Activated CD8-positive, alpha-beta T cell treated with anti-CD3 and anti-CD28 coated beads, Interleukin-2, amount 10 ng/mL, durations not matched to agents 7 days and 5 days (primary cell): ENCODE data around the gene GRM7. TPM values are rescaled to one million over a fixed set of nuclear protein-coding genes. Genes with fewer than 3 reads are reported as not detected.

ENCODE experiments used
- ATAC-seq: fragments of 150-1000 bp; cut with Tn5 transposase; one replicate; pipeline ENCODE4 v1.10.0; 2021; ENCODE audit warnings: moderate library complexity
- CTCF ChIA-PET: fragments of 350-600 bp; sonication (Branson Sonifier 250); formaldehyde crosslinking; loops from one replicate; lab custom pipeline; 2021; ENCODE audit warnings: antibody characterized with exemption; lab: Charles Lee
- POLR2A ChIA-PET: fragments of 350-600 bp; sonication (Branson Sonifier 250); formaldehyde crosslinking; loops from one replicate; lab custom pipeline; 2021; ENCODE audit warnings: antibody characterized with exemption; lab: Charles Lee
- DNase-seq: peaks from one replicate; pipeline ENCODE4 v3.0.0-alpha.2; 2020
- H3K27ac Mint-ChIP-seq: one replicate; pipeline ENCODE4 v1.8.0; 2021; ENCODE audit warnings: mild to moderate bottlenecking, mixed read lengths
- H3K27me3 Mint-ChIP-seq: one replicate; pipeline ENCODE4 v1.8.0; 2021; ENCODE audit warnings: low read depth, mixed read lengths
- H3K36me3 Mint-ChIP-seq: one replicate; pipeline ENCODE4 v1.8.0; 2021; ENCODE audit warnings: low read depth, mixed read lengths
- H3K4me1 Mint-ChIP-seq: one replicate; pipeline ENCODE4 v1.8.0; 2021; ENCODE audit warnings: low read depth, mixed read lengths
- H3K4me3 Mint-ChIP-seq: one replicate; pipeline ENCODE4 v1.8.0; 2021; ENCODE audit warnings: mild to moderate bottlenecking, mixed read lengths
- H3K9me3 Mint-ChIP-seq: one replicate; pipeline ENCODE4 v1.8.0; 2022; ENCODE audit warnings: mixed read lengths; ENCODE audit not compliant: insufficient read depth
- total RNA-seq, 2 experiments: library from RNA; stranded (reverse); gene quantifications; one replicate each; pipeline ENCODE4 v1.2.3, GENCODE V29; 2021

GRM7 gene
- total RNA-seq, 2 experiments from 2014 or later: not detected

DNA sequence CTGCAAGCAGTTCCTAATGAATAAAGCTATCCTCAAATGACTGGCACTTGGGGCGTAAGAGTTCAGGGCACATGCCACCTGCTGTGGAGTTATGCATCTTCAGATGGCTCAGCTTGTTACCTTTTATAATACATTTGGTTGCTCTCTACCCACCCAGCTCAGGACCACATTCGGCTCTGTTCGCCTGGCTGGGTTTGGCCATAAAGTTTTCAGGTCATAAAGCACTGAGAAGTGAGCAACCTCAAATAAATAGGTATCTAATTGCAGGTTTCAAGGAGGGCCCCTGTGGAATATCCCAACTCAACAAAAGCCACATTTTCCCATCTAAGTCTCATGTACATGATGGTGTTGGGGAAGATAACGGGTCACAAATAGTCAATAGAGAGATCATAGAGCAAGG lies 727.3 kb downstream of the GRM7 start:
- no peak overlapping the region for H3K4me3 Mint-ChIP-seq
- no peaks in the 10 kb centered on the region for H3K4me1 Mint-ChIP-seq
- ChIA-PET POLR2A (no interaction called here), CTCF (no interaction called here)
- ATAC-seq (no peak), DNase-seq (no peak)
- no peak overlapping the region for H3K27ac Mint-ChIP-seq
- no peaks in the 10 kb centered on the region for H3K27me3 Mint-ChIP-seq
- no peaks in the 10 kb centered on the region for H3K9me3 Mint-ChIP-seq
- H3K36me3 Mint-ChIP-seq: no peaks in the 10 kb centered on the region

DNA sequence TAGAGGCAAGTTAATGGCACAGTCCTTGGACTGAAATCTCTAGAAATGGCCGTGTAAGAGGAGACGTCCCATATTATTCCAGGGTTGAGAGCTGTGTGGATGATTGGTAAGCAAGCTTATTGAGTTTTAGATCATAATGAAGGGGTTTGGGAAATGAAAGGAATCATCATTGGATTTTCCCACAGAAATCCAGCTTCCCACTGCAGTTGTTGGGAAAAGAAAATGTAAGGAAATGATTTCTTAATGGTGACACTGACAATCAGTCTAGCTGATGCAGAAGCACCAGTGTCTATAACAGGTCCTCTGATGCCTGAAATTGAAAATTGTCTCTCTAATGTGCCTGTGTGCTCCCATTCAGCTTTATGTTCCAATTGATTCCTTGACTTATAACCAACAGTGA lies 728.6 kb downstream of the GRM7 start:
- Mint-ChIP-seq H3K4me3 (no peak overlapping the region), H3K4me1 (no peaks in the 10 kb centered on the region)
- POLR2A ChIA-PET: no interaction called here

GRCh38 chr3:7602297-7602696 lies 741.4 kb downstream of the GRM7 start:
- no peaks in the 10 kb centered on the region for H3K36me3 Mint-ChIP-seq
- DNase-seq (no peak), ATAC-seq (no peak)
- no peak overlapping the region for H3K27ac Mint-ChIP-seq
- POLR2A ChIA-PET: no interaction called here
- CTCF ChIA-PET: no interaction called here
- H3K4me1 Mint-ChIP-seq: no peaks in the 10 kb centered on the region
- H3K27me3 Mint-ChIP-seq: no peaks in the 10 kb centered on the region
- no peak overlapping the region for H3K4me3 Mint-ChIP-seq
- no peaks in the 10 kb centered on the region for H3K9me3 Mint-ChIP-seq

More for the DNA sequence above, 728.6 kb downstream of the GRM7 start:
- CTCF ChIA-PET: no interaction called here
- Mint-ChIP-seq H3K9me3 (no peaks in the 10 kb centered on the region), H3K27me3 (no peaks in the 10 kb centered on the region), H3K36me3 (no peaks in the 10 kb centered on the region), H3K27ac (no peak overlapping the region)
- no peak for DNase-seq
- no peak for ATAC-seq

DNA sequence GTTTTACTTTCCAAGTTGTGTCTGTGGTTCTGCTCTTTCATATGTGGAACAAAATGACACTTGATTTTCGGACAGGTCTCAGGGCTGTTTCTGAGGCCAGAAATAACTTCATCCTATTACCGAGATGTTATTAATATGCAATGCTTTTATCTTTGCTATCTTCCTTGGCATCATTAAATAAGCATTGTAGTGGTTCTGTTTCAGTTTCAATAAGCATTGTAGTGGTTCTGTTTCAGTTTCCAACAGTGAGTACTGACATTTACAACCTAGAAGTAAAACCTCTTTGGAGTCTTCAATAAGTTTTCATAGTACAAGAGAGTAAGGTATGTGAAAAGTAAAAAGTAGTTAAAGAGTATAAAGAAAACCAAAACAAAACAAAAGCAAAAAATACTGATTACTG lies 746.2 kb downstream of the GRM7 start:
- Mint-ChIP-seq H3K4me1 (no peaks in the 10 kb centered on the region), H3K27me3 (no peaks in the 10 kb centered on the region), H3K27ac (no peak overlapping the region), H3K4me3 (no peak overlapping the region), H3K36me3 (no peaks in the 10 kb centered on the region), H3K9me3 (no peaks in the 10 kb centered on the region)
- CTCF ChIA-PET: no interaction called here
- POLR2A ChIA-PET: no interaction called here
- ATAC-seq (no peak), DNase-seq (no peak)

DNA sequence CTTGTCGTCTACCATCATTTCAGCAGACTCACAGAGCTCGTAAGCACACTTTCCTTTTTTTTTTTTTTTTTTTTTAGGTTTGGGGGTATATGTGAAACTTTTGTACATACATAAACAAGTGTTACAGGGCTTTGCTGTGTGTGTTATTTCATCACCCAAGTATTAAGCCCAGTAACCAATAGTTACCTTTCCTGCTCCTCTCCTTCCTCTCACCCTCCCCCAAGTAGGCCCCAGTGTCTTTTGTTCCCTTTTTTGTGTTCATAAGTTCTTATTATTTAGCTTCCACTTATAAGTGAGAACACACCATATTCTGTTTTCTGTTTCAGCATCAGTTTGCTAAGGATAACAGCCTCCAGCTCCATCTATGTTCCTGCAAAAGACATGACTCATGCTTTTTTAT lies 746.8 kb downstream of the GRM7 start:
- Mint-ChIP-seq H3K36me3 (no peaks in the 10 kb centered on the region), H3K4me1 (no peaks in the 10 kb centered on the region), H3K27me3 (no peaks in the 10 kb centered on the region), H3K4me3 (no peak overlapping the region), H3K27ac (no peak overlapping the region), H3K9me3 (no peaks in the 10 kb centered on the region)
- ATAC-seq (no peak), DNase-seq (no peak)
- ChIA-PET POLR2A (no interaction called here), CTCF (no interaction called here)

DNA sequence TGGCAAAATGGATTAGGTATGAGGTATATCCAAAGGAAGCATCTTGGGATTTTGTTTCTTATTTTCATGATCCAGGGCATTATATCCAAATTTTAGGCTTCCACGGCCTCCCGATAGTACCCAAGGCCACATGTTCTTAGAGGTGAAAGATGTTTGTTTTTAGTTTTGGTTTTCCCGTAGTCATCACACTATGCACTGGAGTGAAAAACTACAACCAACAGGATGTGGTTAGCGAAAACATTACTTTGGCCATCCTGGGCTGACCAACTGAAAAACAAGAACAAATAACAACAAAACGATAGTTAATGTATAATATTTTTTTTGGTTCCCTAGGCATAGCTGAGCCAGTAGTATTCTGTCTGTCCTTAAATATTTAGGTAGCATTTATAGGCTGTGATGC lies 749.7 kb downstream of the GRM7 start:
- H3K9me3 Mint-ChIP-seq: no peaks in the 10 kb centered on the region

DNA sequence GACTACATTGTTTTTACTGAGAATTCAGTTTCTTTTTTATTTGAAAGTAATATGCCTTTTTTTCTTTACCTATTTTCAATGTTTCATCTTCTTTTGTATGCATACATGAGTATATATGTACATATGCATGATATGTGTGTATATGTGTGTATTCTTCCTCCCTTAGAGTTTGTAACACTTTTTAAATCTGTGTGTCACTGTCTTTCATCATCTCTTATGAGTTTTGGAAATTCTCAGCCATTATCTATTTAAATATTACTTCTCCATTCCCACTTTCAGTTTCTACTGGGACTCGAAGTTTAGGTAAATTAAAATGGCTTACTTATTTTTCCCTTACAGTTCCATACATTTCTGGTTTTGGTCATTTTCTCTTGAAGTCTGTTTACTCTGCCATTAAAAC lies 754.1 kb downstream of the GRM7 start:
- CTCF ChIA-PET: no interaction called here
- H3K4me3 Mint-ChIP-seq: no peak overlapping the region
- no peaks in the 10 kb centered on the region for H3K27me3 Mint-ChIP-seq

More for the DNA sequence above, 749.7 kb downstream of the GRM7 start:
- H3K4me1 Mint-ChIP-seq: no peaks in the 10 kb centered on the region
- ChIA-PET POLR2A (no interaction called here), CTCF (no interaction called here)
- DNase-seq (no peak), ATAC-seq (no peak)
- no peak overlapping the region for H3K27ac Mint-ChIP-seq
- H3K27me3 Mint-ChIP-seq: no peaks in the 10 kb centered on the region
- no peak overlapping the region for H3K4me3 Mint-ChIP-seq
- H3K36me3 Mint-ChIP-seq: no peaks in the 10 kb centered on the region

GRCh38 chr3:7618606-7619005 lies 757.7 kb downstream of the GRM7 start:
- ChIA-PET CTCF (no interaction called here), POLR2A (no interaction called here)
- no peaks in the 10 kb centered on the region for H3K27me3 Mint-ChIP-seq
- no peaks in the 10 kb centered on the region for H3K4me1 Mint-ChIP-seq
- no peaks in the 10 kb centered on the region for H3K36me3 Mint-ChIP-seq
- H3K27ac Mint-ChIP-seq: no peak overlapping the region
- ATAC-seq (no peak), DNase-seq (no peak)
- no peak overlapping the region for H3K4me3 Mint-ChIP-seq
- H3K9me3 Mint-ChIP-seq: no peaks in the 10 kb centered on the region

More for the DNA sequence above, 754.1 kb downstream of the GRM7 start:
- POLR2A ChIA-PET: no interaction called here
- no peak for DNase-seq
- Mint-ChIP-seq H3K36me3 (no peaks in the 10 kb centered on the region), H3K27ac (no peak overlapping the region), H3K4me1 (no peaks in the 10 kb centered on the region), H3K9me3 (no peaks in the 10 kb centered on the region)
- no peak for ATAC-seq

DNA sequence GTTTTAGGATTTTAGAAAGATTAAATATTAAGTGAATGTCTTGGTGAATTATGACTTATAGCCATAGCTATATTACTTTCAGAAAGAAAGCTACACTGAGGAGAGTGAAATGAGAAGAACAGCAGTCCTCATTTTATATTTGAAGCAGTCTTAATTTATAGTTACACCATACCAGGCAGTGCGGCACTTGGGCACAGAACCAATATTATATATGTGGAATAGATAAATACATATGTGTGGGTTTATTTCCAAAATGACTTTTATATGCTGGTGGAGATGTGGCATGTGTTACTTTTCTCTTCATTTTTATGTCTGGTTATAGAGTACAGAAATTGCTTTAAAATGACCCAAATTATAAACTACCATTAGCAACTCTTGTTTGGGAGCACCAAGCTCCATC lies 759.5 kb downstream of the GRM7 start:
- Mint-ChIP-seq H3K27me3 (no peaks in the 10 kb centered on the region), H3K9me3 (no peaks in the 10 kb centered on the region), H3K4me1 (no peaks in the 10 kb centered on the region), H3K4me3 (no peak overlapping the region), H3K27ac (no peak overlapping the region), H3K36me3 (no peaks in the 10 kb centered on the region)
- DNase-seq (no peak), ATAC-seq (no peak)
- ChIA-PET CTCF (interaction anchor here (1.0 kb wide), 1 partner anchor 12 kb away, joined by 3 read pairs; no protein-coding TSS in a partner anchor), POLR2A (no interaction called here)

GRCh38 chr3:7621046-7621630 lies 760.2 kb downstream of the GRM7 start:
- CTCF ChIA-PET: interaction anchor here (1.0 kb wide), 1 partner anchor 13 kb away, joined by 3 read pairs; no protein-coding TSS in a partner anchor
- DNase-seq (no peak), ATAC-seq (no peak)
- H3K9me3 Mint-ChIP-seq: no peaks in the 10 kb centered on the region
- no peaks in the 10 kb centered on the region for H3K27me3 Mint-ChIP-seq
- no peaks in the 10 kb centered on the region for H3K36me3 Mint-ChIP-seq
- H3K4me1 Mint-ChIP-seq: no peaks in the 10 kb centered on the region
- H3K4me3 Mint-ChIP-seq: no peak overlapping the region
- POLR2A ChIA-PET: no interaction called here
- H3K27ac Mint-ChIP-seq: no peak overlapping the region

DNA sequence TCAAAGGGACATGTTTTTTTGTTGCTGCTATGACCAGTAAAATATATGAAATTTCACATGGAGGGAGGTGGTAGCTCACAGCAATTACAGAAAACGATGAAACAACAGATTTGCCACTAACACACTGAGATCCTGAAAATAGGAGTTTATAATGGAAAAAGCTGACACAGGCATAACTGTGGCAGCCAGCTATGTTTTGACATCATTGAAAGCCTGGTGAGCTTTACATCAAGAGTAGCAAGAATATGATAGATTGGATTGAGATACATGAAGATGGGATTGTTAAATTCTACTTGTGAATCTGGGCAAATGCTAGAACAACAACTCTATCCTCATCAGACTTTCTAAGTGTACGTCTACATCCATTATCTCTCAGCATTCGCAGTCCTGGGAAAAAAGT lies 760.7 kb downstream of the GRM7 start:
- CTCF ChIA-PET: no interaction called here
- H3K4me1 Mint-ChIP-seq: no peaks in the 10 kb centered on the region
- H3K36me3 Mint-ChIP-seq: no peaks in the 10 kb centered on the region
- DNase-seq: no peak
- H3K27me3 Mint-ChIP-seq: no peaks in the 10 kb centered on the region
- H3K27ac Mint-ChIP-seq: no peak overlapping the region
- ATAC-seq: no peak
- H3K9me3 Mint-ChIP-seq: no peaks in the 10 kb centered on the region
- POLR2A ChIA-PET: no interaction called here
- no peak overlapping the region for H3K4me3 Mint-ChIP-seq

GRCh38 chr3:7625021-7625420 lies 764.1 kb downstream of the GRM7 start:
- Mint-ChIP-seq H3K9me3 (no peaks in the 10 kb centered on the region), H3K27ac (no peak overlapping the region), H3K4me3 (no peak overlapping the region), H3K4me1 (no peaks in the 10 kb centered on the region), H3K36me3 (no peaks in the 10 kb centered on the region), H3K27me3 (no peaks in the 10 kb centered on the region)
- CTCF ChIA-PET: no interaction called here
- ATAC-seq: no peak
- no peak for DNase-seq
- POLR2A ChIA-PET: no interaction called here

- no peaks in the 10 kb centered on the region for H3K9me3 Mint-ChIP-seq
- DNase-seq (no peak), ATAC-seq (no peak)
- no peak overlapping the region for H3K27ac Mint-ChIP-seq
- H3K4me1 Mint-ChIP-seq: no peaks in the 10 kb centered on the region
- H3K4me3 Mint-ChIP-seq: no peak overlapping the region
- POLR2A ChIA-PET: no interaction called here
- no peaks in the 10 kb centered on the region for H3K27me3 Mint-ChIP-seq
- H3K36me3 Mint-ChIP-seq: no peaks in the 10 kb centered on the region
- CTCF ChIA-PET: no interaction called here
Observed at GRCh38 chr3:7630351-7630911, 769.5 kb downstream of the GRM7 start.
